Vagina (tissue), 2 donors: ENCODE measurements around the gene DDX20.

ENCODE experiments used
- CTCF ChIP-seq, 3 experiments: fragments of 450-650 bp in 2 of 3; fragments of 200-600 bp in 1 of 3; sonication (generic) in 1 of 3; IDR thresholded peaks; one replicate each; pipeline ENCODE4 v1.5.1; 2017 to 2019; ENCODE audit warnings: antibody characterized with exemption in 3 of 3, mild to moderate bottlenecking in 2 of 3, moderate library complexity in 2 of 3
- POLR2A ChIP-seq, 2 donors: fragments of 450-650 bp; IDR thresholded peaks; one replicate each; pipeline ENCODE4 v1.6.1; 2017; ENCODE audit warnings: antibody characterized with exemption in 2 of 2, mild to moderate bottlenecking in 2 of 2, moderate library complexity in 2 of 2

- TF ChIP-seq CTCF (IDR thresholded peaks at IDR 0.05): no peak
- no peak for TF ChIP-seq POLR2A (IDR thresholded peaks at IDR 0.05)
Measured at GRCh38 chr1:111813440-111814304, 58.0 kb downstream of the DDX20 start.
